Keratinocyte (primary cell): ENCODE results near the gene GNL3L. TPM values are rescaled to one million over a fixed set of nuclear protein-coding genes. Genes with fewer than 3 reads are reported as not detected.
"Not testable (repeated sequence)": the region's sequence is repeated elsewhere in the genome, so short reads cannot be mapped to it uniquely, and the experiment has no call there.

Experiments
- DNase-seq: peaks from one replicate; pipeline ENCODE4 v3.0.0-alpha.2; 2011; ENCODE audit warnings: low read depth, missing footprints, low spot score
- FAIRE-seq: peaks from 2 replicates; lab custom pipeline; 2011; peaks lifted over from hg19 to GRCh38; lab: Jason Lieb, UNC
- H2AFZ ChIP-seq: 2 replicates; pipeline ENCODE4 v1.6.0; 2012; ENCODE audit warnings: low read length, control low read depth, inconsistent platforms; ENCODE audit not compliant: control insufficient read depth
- H3K27ac ChIP-seq: 2 replicates; pipeline ENCODE4 v1.5.1; 2011; ENCODE audit warnings: low read length; ENCODE audit not compliant: control insufficient read depth, insufficient read depth
- H3K27me3 ChIP-seq: 3 replicates; pipeline ENCODE4 v1.6.0; 2011; ENCODE audit warnings: low read length; ENCODE audit not compliant: control insufficient read depth, insufficient read depth; ENCODE audit errors: extremely low read depth
- H3K36me3 ChIP-seq, 2 experiments: 2 replicates in 1 of 2; 3 replicates in 1 of 2; pipeline ENCODE4 v1.5.1; 2011; ENCODE audit warnings: low read length in 2 of 2, mild to moderate bottlenecking in 1 of 2; ENCODE audit not compliant: control insufficient read depth in 2 of 2, insufficient read depth in 2 of 2; ENCODE audit errors: extremely low read depth in 1 of 2
- H3K4me1 ChIP-seq: 3 replicates; pipeline ENCODE4 v1.5.1; 2011; ENCODE audit warnings: low read length; ENCODE audit not compliant: control insufficient read depth, insufficient read depth; ENCODE audit errors: extremely low read depth
- H3K4me2 ChIP-seq: 3 replicates; pipeline ENCODE4 v1.6.0; 2011; ENCODE audit warnings: low read depth, low read length; ENCODE audit not compliant: control insufficient read depth, insufficient read depth; ENCODE audit errors: extremely low read depth
- H3K4me3 ChIP-seq, 3 experiments: fragments of 200-600 bp in 1 of 3; sonication (generic) in 1 of 3; 2 replicates in 2 of 3; 3 replicates in 1 of 3; pipeline ENCODE4 v1.5.1; 2011 to 2016; ENCODE audit warnings: low read length in 3 of 3, mild to moderate bottlenecking in 3 of 3, control low read depth in 2 of 3, inconsistent platforms in 1 of 3, low read depth in 1 of 3, mixed read lengths in 1 of 3, mixed run types in 1 of 3, moderate library complexity in 1 of 3; ENCODE audit not compliant: control insufficient read depth in 2 of 3, insufficient read depth in 2 of 3; ENCODE audit errors: extremely low read depth in 1 of 3
- H3K79me2 ChIP-seq: 2 replicates; pipeline ENCODE4 v1.6.0; 2012; ENCODE audit warnings: low read length; ENCODE audit not compliant: control insufficient read depth, insufficient read depth
- H3K9ac ChIP-seq: 3 replicates; pipeline ENCODE4 v1.6.0; 2011; ENCODE audit warnings: low read length; ENCODE audit not compliant: control insufficient read depth, insufficient read depth; ENCODE audit errors: extremely low read depth
- H3K9me1 ChIP-seq: 3 replicates; pipeline ENCODE4 v1.6.0; 2011; ENCODE audit warnings: low read length; ENCODE audit not compliant: control insufficient read depth, insufficient read depth; ENCODE audit errors: extremely low read depth
- H3K9me3 ChIP-seq: 2 replicates; pipeline ENCODE4 v1.5.1; 2012; ENCODE audit warnings: low read depth, low read length; ENCODE audit not compliant: control insufficient read depth
- H4K20me1 ChIP-seq: 3 replicates; pipeline ENCODE4 v1.6.0; 2011; ENCODE audit warnings: low read length; ENCODE audit not compliant: control insufficient read depth, insufficient read depth; ENCODE audit errors: extremely low read depth
- EZH2 ChIP-seq: IDR thresholded peaks from one replicate; pipeline ENCODE4 v1.6.1; 2012; ENCODE audit warnings: inconsistent platforms, mild to moderate bottlenecking, low read length, moderate library complexity
- dilution Hi-C: fragments of 300-500 bp; cut with MboI; formaldehyde crosslinking; loops from one replicate; pipeline ENCODE4 v1.7.0; 2020; ENCODE audit warnings: low sequenced_read_pairs; ENCODE audit not compliant: extremely low pct_ligation_motif_present
- polyA plus RNA-seq, 5 experiments: library from polyadenylated mRNA; depleted of rRNA in 3 of 5; stranded (reverse) in 3 of 5; stranded (forward) in 1 of 5; unstranded in 1 of 5; fragments of >200 nt; gene quantifications; 1 replicate in 1 of 5; 2 replicates in 3 of 5; 3 replicates in 1 of 5; pipeline versions ENCODE4 v1.2.1 to v1.2.3, GENCODE V29; 2011 to 2012; ENCODE audit warnings: missing spikeins in 2 of 5, low read depth in 1 of 5, low replicate concordance in 1 of 5
- TF ChIP-seq, protein P1 (sequence below), 3 experiments: IDR thresholded peaks in 1 of 3; conservative IDR thresholded peaks in 1 of 3; optimal IDR thresholded peaks in 1 of 3; 2 replicates in 2 of 3; 3 replicates in 1 of 3; pipeline versions ENCODE3 to v1.5.1; 2011; ENCODE audit warnings: low read length in 3 of 3, mild to moderate bottlenecking in 3 of 3, moderate library complexity in 2 of 3, control low read depth in 1 of 3, inconsistent platforms in 1 of 3; ENCODE audit not compliant: insufficient read depth in 2 of 3; ENCODE audit errors: extremely low read depth in 1 of 3

GNL3L gene
- polyA plus RNA-seq, 1 donor (not counting 4 experiments of a cell fraction or from before 2014, with no cell fraction given): 15.7 TPM

DNA sequence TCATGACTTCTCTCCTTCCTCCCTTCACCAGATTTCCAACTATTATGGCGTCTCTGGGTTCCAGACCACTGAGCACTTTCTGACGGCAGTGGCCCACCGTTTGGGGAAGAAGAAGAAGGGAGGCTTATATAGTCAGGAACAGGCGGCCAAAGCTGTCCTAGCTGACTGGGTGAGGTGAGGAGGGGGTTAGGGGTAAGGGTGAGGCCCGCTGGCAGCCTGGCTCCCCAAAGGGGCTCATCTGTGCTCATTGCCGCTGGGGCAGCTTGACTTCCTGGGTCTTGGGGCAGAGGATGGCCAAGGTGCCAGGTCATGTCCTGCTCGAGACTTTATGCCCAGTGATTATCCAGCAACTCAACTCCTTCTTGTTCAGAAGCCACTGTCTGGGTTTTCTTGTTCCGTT, 21.8 kb downstream of the GNL3L start:
- no peaks in the 10 kb centered on the region for H3K27me3 ChIP-seq
- no peaks in the 10 kb centered on the region for H3K9me1 ChIP-seq
- no peak overlapping the region for H3K4me3 ChIP-seq
- DNase-seq: no peak
- dilution Hi-C loops: no loop called here
- no peaks in the 10 kb centered on the region for H3K9me3 ChIP-seq
- H3K4me1 ChIP-seq: no peaks in the 10 kb centered on the region
- H3K9ac ChIP-seq: no peak overlapping the region
- no peak overlapping the region for H3K4me2 ChIP-seq
- no peaks in the 10 kb centered on the region for H3K79me2 ChIP-seq
- peaks cover 9 to 21% of the 10 kb centered on the region in 2 experiments for H3K36me3 ChIP-seq
- no peak for TF ChIP-seq EZH2
- TF ChIP-seq, protein P1, sequence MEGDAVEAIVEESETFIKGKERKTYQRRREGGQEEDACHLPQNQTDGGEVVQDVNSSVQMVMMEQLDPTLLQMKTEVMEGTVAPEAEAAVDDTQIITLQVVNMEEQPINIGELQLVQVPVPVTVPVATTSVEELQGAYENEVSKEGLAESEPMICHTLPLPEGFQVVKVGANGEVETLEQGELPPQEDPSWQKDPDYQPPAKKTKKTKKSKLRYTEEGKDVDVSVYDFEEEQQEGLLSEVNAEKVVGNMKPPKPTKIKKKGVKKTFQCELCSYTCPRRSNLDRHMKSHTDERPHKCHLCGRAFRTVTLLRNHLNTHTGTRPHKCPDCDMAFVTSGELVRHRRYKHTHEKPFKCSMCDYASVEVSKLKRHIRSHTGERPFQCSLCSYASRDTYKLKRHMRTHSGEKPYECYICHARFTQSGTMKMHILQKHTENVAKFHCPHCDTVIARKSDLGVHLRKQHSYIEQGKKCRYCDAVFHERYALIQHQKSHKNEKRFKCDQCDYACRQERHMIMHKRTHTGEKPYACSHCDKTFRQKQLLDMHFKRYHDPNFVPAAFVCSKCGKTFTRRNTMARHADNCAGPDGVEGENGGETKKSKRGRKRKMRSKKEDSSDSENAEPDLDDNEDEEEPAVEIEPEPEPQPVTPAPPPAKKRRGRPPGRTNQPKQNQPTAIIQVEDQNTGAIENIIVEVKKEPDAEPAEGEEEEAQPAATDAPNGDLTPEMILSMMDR (optimal IDR thresholded peaks at IDR 0.05 in 1 of 3, IDR thresholded peaks at IDR 0.05 in 1 of 3, conservative IDR thresholded peaks at IDR 0.05 in 1 of 3; ENCODE audit: extremely low read depth in 1 of 3, insufficient read depth in 2 of 3, low read length in 3 of 3): no peak
- no peak for FAIRE-seq
- no peak overlapping the region for H3K27ac ChIP-seq
- H2AFZ ChIP-seq: no peak overlapping the region
- no peaks in the 10 kb centered on the region for H4K20me1 ChIP-seq

DNA sequence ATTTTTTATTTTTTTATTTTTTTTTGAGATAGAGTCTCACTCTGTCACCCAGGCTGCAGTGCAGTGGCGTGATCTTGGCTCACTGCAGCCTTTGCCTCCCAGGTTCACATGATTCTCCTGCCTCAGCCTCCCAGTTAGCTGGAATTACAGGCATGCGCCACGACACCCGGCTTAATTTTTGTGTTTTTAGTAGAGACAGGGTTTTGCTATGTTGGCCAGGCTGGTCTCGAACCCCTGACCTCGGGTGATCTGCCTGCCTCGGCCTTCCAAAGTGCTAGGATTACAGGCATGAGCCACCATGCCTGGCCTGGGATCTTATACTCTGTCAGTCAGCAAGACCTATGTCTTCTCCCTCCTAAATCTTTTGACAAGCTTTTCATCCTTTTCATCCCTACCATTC, 25.0 kb downstream of the GNL3L start:
- H3K9me3 ChIP-seq, H3K4me3 ChIP-seq, DNase-seq, H3K9me1 ChIP-seq, H3K4me1 ChIP-seq, H3K79me2 ChIP-seq, H3K27me3 ChIP-seq, dilution Hi-C loops, H3K27ac ChIP-seq, H3K4me2 ChIP-seq, H4K20me1 ChIP-seq, H3K9ac ChIP-seq, FAIRE-seq, H2AFZ ChIP-seq: not testable (repeated sequence)
- peaks cover 9 to 12% of the 10 kb centered on the region in 2 experiments for H3K36me3 ChIP-seq

DNA sequence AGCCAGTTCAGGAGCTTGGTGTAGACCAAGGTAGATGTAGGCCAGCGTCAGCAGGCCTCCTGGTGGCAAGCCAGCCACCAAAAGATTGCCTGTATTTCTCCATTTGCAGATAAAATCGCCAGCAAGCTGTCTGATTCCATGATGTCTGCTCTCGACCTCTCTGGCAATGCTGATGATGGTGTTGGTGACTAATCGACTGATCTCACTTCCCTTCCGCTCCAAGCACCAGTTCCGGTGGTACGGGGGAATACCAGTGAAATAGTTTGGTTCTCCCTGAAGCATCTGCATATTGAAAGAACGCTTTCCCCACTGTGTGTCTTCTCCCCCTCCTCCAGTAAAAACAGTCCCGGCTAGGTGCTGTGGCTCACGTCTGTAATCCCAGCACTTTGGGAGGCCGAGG, 30.4 kb downstream of the GNL3L start:
- H3K9me1 ChIP-seq: no peaks in the 10 kb centered on the region
- no peaks in the 10 kb centered on the region for H4K20me1 ChIP-seq
- no peaks in the 10 kb centered on the region for H3K9me3 ChIP-seq
- H3K27ac ChIP-seq: no peak overlapping the region
- H3K4me1 ChIP-seq: no peaks in the 10 kb centered on the region
- no peak overlapping the region for H2AFZ ChIP-seq
- TF ChIP-seq, protein P1 (optimal IDR thresholded peaks at IDR 0.05 in 1 of 3, IDR thresholded peaks at IDR 0.05 in 1 of 3, conservative IDR thresholded peaks at IDR 0.05 in 1 of 3; ENCODE audit: extremely low read depth in 1 of 3, insufficient read depth in 2 of 3, low read length in 3 of 3): no peak
- no peak for TF ChIP-seq EZH2
- dilution Hi-C loops: no loop called here
- H3K79me2 ChIP-seq: no peaks in the 10 kb centered on the region
- no peaks in the 10 kb centered on the region for H3K27me3 ChIP-seq
- peaks cover 6 to 14% of the 10 kb centered on the region in 2 experiments for H3K36me3 ChIP-seq
- H3K4me3 ChIP-seq: no peak overlapping the region
- H3K4me2 ChIP-seq: no peak overlapping the region
- DNase-seq: no peak
- no peak overlapping the region for H3K9ac ChIP-seq
- FAIRE-seq: no peak
